Coronary artery (tissue), 2 donors: Measurements from ENCODE around the gene C1QTNF5.
"Not testable (repeated sequence)": the region's sequence is repeated elsewhere in the genome, so short reads cannot be mapped to it uniquely, and the experiment has no call there.

ENCODE experiments used
- DNase-seq: peaks from one replicate; pipeline ENCODE4 v3.0.0-alpha.2; 2017; ENCODE audit warnings: low spot score
- H3K27ac ChIP-seq, 2 donors: fragments of 200-600 bp; sonication (generic); one replicate each; pipeline ENCODE4 v1.5.1; 2016 to 2019
- H3K4me3 ChIP-seq: fragments of 200-600 bp; sonication (generic); 2 replicates; pipeline ENCODE4 v1.5.1; 2016; ENCODE audit warnings: mild to moderate bottlenecking, moderate library complexity
- TF ChIP-seq, protein P1 (sequence below): fragments of 200-600 bp; sonication (generic); IDR thresholded peaks from one replicate; pipeline ENCODE4 v1.5.1; 2019; ENCODE audit warnings: antibody characterized with exemption

The C1QTNF5 gene, protein sequence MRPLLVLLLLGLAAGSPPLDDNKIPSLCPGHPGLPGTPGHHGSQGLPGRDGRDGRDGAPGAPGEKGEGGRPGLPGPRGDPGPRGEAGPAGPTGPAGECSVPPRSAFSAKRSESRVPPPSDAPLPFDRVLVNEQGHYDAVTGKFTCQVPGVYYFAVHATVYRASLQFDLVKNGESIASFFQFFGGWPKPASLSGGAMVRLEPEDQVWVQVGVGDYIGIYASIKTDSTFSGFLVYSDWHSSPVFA

DNA sequence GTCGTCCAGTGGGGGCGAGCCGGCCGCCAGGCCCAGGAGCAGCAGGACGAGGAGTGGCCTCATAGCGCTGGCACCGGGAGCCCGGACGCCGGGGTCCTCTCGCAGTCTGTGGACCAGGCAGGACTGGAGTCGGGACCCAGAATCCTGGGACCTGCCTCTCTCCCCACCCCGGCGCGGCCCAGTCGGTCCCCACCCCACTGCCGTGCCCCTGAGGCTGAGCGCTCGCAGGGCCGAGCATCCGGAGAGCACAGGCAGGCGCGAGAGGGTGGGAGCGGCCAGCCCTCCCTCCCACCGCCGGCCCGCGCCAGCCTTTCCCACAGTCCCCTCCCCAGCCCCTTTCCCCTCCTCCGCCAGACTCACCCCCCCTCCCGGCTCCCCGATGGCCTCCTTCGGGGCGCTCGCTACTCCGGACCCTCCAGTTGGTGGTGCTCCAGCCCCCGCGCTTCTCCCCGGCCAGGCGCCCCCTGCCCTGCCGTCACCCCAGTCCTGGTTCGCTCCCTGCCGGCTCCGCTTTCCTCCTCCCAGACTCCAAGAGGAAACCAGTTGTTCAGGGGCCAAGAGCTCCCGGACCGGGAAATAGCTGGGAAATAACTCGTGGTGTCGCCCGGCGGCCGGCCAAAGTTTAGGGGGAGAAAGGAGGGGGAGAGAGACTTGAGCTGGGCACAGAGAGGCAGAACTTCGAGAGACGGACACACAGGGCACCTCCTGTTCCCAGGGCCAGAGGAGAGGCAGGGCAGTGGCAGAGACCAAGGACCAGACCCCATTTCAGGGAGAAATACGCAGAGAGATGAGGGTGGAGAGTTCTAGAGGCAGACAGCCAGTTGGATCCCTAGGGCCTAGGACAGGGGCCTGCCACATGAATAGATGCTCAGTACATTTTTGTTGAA is at the start of gene C1QTNF5:
Gene C1QTNF5, minus strand, starts transcription at position 549 of the 887 bp plus-strand sequence. Its CDS starts 486 bp downstream, at position 63.
- Histone ChIP-seq H3K27ac (peak within 1 kb of the TSS; percentile 77 to 91), H3K4me3 (peak within 1 kb of the TSS; percentile 90)
- peak; percentile 90 for DNase-seq
- TF ChIP-seq, protein P1, sequence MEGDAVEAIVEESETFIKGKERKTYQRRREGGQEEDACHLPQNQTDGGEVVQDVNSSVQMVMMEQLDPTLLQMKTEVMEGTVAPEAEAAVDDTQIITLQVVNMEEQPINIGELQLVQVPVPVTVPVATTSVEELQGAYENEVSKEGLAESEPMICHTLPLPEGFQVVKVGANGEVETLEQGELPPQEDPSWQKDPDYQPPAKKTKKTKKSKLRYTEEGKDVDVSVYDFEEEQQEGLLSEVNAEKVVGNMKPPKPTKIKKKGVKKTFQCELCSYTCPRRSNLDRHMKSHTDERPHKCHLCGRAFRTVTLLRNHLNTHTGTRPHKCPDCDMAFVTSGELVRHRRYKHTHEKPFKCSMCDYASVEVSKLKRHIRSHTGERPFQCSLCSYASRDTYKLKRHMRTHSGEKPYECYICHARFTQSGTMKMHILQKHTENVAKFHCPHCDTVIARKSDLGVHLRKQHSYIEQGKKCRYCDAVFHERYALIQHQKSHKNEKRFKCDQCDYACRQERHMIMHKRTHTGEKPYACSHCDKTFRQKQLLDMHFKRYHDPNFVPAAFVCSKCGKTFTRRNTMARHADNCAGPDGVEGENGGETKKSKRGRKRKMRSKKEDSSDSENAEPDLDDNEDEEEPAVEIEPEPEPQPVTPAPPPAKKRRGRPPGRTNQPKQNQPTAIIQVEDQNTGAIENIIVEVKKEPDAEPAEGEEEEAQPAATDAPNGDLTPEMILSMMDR, result no peak

DNA sequence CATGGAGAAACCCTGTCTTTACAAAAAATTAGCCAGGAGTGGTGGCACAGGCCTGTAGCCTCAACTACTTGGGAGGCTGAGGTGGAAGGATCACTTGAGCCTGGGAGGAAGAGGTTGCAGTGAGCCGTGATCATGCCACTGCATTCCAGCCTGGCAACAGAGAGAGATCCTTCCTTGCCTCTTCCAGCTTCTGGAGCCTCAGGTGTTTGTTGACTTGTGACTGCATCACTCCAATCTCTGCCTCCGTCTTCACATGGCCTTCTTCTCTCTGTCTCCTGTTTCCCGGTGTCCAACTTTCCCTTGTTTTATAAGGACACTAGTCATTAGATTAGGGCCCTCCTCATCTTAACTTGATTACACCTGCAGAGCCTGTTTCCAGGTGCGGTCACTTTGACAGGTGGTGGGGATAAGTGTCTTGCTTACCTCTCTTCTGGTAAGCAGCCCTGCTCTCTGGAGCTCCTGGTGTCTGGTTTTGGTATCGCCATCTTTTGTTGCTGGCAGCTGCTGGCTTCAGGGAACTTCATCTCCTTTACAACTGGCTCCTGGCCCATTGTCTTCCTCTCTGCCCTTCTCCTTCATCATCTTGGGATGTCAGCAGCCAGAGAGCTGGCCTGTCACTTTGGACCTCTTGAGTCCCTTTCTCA is 49.0 kb upstream of the C1QTNF5 start:
- no peak overlapping the region for H3K4me3 ChIP-seq
- no peak overlapping the region for H3K27ac ChIP-seq
- TF ChIP-seq, protein P1, result no peak
- no peak for DNase-seq

DNA sequence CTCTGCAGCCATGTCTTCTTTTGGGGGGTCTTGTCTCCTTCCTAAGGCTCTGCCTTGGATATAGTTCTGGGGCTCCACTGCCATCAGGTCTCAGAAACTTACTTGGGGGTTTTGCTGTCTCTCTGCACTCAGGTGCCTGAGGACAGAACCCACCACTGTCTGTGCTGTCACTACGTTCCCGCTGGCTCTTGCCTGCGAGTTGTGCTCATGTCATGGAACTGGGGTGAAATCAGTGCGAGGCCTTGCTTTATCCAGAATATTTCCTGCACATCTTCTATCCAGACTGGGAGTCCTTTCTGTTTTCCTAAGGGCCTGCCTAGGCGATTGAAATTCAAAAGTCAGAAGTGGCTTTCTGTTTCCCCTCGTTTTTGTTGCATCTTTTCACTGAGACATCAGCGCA is 47.4 kb upstream of the C1QTNF5 start:
- no peak overlapping the region for H3K4me3 ChIP-seq
- H3K27ac ChIP-seq, result no peak overlapping the region
- TF ChIP-seq, protein P1, result no peak
- no peak for DNase-seq

DNA sequence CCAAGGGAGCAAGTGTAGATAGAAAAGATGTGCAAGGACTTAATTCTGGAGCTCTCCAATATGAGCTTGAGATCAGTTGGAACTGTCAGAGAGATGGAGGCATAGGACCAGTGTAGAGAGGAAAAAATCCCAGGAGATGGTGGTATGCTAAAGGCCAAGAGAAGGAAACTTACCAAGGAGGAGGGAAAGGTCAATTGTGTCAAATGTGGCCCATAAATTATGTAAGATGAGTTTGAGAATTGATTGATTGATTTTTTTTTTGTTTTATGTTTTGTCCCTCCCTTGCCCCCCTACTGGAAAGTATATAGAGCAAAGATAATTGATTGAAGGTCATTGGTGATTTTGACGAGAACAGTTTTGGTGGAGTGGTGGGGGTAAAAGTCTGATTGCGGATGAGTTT is 43.6 kb upstream of the C1QTNF5 start:
- H3K4me3 ChIP-seq, result no peak overlapping the region
- TF ChIP-seq, protein P1, result no peak
- no peak for DNase-seq

DNA sequence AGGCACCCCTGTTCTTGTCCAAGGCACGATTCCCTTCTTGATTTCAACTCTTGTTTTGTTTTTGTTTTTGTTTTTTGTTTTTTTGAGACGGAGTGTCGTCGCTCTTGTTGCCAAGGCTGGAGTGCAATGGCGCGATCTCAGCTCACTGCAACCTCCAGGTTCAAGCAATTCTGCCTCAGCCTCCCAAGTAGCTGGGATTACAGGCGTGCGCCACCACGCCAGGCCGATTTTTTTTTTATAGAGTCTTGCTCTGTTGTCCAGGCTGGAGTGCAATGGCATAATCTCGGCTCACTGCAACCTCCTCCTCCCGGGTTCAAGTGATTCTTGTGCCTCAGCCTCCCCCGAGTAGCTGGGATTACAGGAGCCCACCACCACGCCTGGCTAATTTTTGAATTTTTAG is 41.8 kb upstream of the C1QTNF5 start:
- DNase-seq, H3K27ac ChIP-seq: not testable (repeated sequence)
- peak overlapping the region; percentile 73 for H3K4me3 ChIP-seq

More for the DNA sequence above, 43.6 kb upstream of the C1QTNF5 start:
- H3K27ac ChIP-seq, result no peak overlapping the region

DNA sequence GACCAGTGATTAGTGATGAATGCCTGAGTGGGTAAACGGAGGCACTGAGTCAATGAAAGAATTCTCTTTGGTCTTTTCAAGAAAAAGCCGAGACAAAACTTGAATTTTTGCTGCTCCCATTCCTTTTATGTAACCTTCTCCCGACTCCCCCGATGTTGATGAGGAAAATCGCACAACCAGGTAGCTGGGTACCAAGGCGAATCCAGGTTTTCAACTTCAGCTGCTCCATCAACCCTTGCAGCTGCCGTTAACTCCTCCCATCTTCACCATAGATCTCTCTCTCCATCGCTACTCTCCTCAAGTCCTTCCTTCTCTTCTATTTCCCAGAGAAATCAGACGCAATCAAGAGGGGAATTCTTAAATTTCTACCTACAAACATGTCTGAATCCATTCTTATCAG is 41.4 kb upstream of the C1QTNF5 start:
- TF ChIP-seq, protein P1, result no peak
- H3K27ac ChIP-seq, result peak overlapping the region in 1 of 2 donors; percentile 12
- peak overlapping the region; percentile 73 for H3K4me3 ChIP-seq
- DNase-seq, result no peak
